Effector memory CD4-positive, alpha-beta T cell (primary cell): Measurements from ENCODE around the gene DUXB.

Experiments
- DNase-seq, 3 donors: peaks; one replicate each; pipeline ENCODE4 v3.0.0-alpha.2; 2020
- H3K27ac ChIP-seq: 2 replicates; pipeline ENCODE4 v1.7.0; 2013; ENCODE audit warnings: mild to moderate bottlenecking, low read length, moderate library complexity; ENCODE audit not compliant: insufficient read depth, poor library complexity, severe bottlenecking
- H3K27me3 ChIP-seq: replicated peaks from 2 replicates; pipeline ENCODE4 v1.7.0; 2013; ENCODE audit warnings: mild to moderate bottlenecking, low read length; ENCODE audit not compliant: insufficient read depth, control insufficient read depth, poor library complexity, severe bottlenecking
- H3K36me3 ChIP-seq: 2 replicates; pipeline ENCODE4 v1.7.0; 2013; ENCODE audit warnings: mild to moderate bottlenecking, low read length, moderate library complexity; ENCODE audit not compliant: control insufficient read depth, insufficient read depth
- H3K4me1 ChIP-seq: 2 replicates; pipeline ENCODE4 v1.7.0; 2013; ENCODE audit warnings: low read length, mild to moderate bottlenecking; ENCODE audit not compliant: control insufficient read depth, insufficient read depth, poor library complexity, severe bottlenecking
- H3K4me3 ChIP-seq: 2 replicates; pipeline ENCODE4 v1.7.0; 2013; ENCODE audit warnings: low read length, low read depth, mild to moderate bottlenecking; ENCODE audit not compliant: insufficient read depth, poor library complexity, severe bottlenecking
- H3K9me3 ChIP-seq: 2 replicates; pipeline ENCODE4 v1.7.0; 2013; ENCODE audit warnings: mild to moderate bottlenecking, low read length, moderate library complexity; ENCODE audit not compliant: control insufficient read depth

Gene DUXB

GRCh38 chr16:75718452-75718851, 17.2 kb upstream of the DUXB start:
- H3K4me3 ChIP-seq: no peak overlapping the region
- H3K36me3 ChIP-seq: no peaks in the 10 kb centered on the region
- H3K9me3 ChIP-seq: no peaks in the 10 kb centered on the region
- H3K27me3 ChIP-seq: no peaks in the 10 kb centered on the region
- H3K27ac ChIP-seq: no peak overlapping the region
- no peak for DNase-seq
- no peaks in the 10 kb centered on the region for H3K4me1 ChIP-seq

DNA sequence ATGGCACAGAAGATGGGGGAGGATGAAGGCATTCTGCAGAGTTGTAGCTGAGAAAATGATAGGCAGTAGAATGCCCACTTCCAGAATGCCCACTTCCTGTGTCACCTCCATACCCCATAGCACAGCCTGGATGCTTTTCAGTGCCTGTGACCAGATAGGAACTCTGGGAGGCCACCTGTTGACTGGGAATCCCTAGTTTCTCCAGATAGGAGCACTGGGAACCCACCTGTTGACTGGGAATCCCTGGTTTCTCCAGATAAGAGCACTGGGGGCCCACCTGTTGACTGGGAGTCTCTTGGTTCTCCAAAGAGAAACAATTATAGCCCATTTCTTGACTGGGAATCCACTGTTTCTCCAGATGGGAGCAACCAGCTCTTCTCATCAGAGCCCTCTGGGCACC, 13.4 kb upstream of the DUXB start:
- Histone ChIP-seq H3K27ac (no peak overlapping the region), H3K27me3 (no peaks in the 10 kb centered on the region), H3K36me3 (no peaks in the 10 kb centered on the region), H3K4me1 (no peaks in the 10 kb centered on the region), H3K9me3 (no peaks in the 10 kb centered on the region), H3K4me3 (no peak overlapping the region)
- no peak for DNase-seq

GRCh38 chr16:75710344-75710743, 9.1 kb upstream of the DUXB start:
- H3K27me3 ChIP-seq: no peaks in the 10 kb centered on the region
- H3K4me1 ChIP-seq: no peaks in the 10 kb centered on the region
- H3K27ac ChIP-seq: no peak overlapping the region
- H3K4me3 ChIP-seq: no peak overlapping the region
- no peaks in the 10 kb centered on the region for H3K36me3 ChIP-seq
- no peak for DNase-seq
- no peaks in the 10 kb centered on the region for H3K9me3 ChIP-seq

DNA sequence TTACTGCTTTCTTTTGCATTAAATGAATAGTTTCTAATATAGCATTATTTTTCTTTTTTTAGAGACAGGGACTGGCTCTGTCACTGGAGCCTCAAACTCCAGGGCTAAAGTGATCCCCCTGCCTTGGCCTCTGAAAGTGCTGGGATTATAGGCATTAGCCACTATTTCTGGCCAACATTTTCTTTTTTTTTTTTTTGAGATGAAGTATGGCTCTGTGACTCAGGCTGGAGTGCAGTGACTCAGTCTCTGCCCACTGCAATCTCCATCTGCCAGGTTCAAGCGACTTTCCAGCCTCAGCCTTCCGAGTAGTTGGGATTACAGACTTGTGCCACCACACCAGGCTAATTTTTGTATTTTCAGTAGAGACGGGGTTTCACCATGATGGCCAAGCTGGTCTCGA, 2.0 kb upstream of the DUXB start:
- Histone ChIP-seq H3K9me3 (no peaks in the 10 kb centered on the region), H3K4me1 (no peaks in the 10 kb centered on the region), H3K27me3 (no peaks in the 10 kb centered on the region), H3K4me3 (no peak overlapping the region), H3K27ac (no peak overlapping the region), H3K36me3 (no peaks in the 10 kb centered on the region)
- no peak for DNase-seq

DNA sequence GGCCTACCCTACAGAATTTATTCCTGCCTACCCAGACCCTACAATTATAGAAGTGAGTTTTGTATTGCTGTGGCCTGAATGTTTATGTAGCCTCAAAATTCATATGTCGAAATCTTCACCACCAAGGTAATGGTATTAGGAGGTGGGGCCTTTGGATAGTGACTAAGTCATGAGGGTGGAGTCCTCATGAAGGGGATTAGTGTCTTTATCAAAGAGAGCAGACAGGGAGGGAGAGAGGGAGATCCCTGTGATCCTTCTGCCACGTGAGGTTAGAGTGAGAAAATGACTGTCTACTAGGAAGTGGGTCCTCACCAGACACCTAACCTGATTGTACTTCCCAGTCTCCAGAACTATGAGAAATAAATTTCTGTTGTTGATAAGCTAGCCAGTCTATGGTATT, 981 bp upstream of the DUXB start:
- H3K4me3 ChIP-seq: no peak overlapping the region
- DNase-seq: no peak
- H3K27me3 ChIP-seq: no peaks in the 10 kb centered on the region
- no peaks in the 10 kb centered on the region for H3K9me3 ChIP-seq
- no peak overlapping the region for H3K27ac ChIP-seq
- H3K36me3 ChIP-seq: no peaks in the 10 kb centered on the region
- no peaks in the 10 kb centered on the region for H3K4me1 ChIP-seq

DNA sequence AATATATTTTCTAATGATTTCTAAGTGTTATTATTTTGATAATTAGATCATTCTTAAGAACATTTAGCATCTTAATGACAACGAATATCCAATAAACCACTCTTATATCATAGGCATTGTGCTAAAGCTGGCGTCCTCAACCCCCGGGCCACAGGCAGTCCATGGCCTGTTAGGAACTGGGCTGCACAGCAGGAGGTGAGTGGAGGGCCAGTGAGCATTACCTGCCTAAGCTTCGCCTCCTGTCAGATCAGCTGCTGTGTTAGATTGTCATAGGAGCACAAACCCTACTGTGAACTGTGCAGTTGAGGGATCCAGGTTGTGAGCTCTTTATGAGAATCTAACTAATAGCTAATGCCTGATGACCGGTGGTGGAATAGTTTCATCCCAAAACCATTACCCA, 3.7 kb downstream of the DUXB start:
- H3K27ac ChIP-seq: no peak overlapping the region
- H3K36me3 ChIP-seq: no peaks in the 10 kb centered on the region
- H3K9me3 ChIP-seq: no peaks in the 10 kb centered on the region
- no peaks in the 10 kb centered on the region for H3K4me1 ChIP-seq
- no peaks in the 10 kb centered on the region for H3K27me3 ChIP-seq
- no peak overlapping the region for H3K4me3 ChIP-seq
- no peak for DNase-seq

DNA sequence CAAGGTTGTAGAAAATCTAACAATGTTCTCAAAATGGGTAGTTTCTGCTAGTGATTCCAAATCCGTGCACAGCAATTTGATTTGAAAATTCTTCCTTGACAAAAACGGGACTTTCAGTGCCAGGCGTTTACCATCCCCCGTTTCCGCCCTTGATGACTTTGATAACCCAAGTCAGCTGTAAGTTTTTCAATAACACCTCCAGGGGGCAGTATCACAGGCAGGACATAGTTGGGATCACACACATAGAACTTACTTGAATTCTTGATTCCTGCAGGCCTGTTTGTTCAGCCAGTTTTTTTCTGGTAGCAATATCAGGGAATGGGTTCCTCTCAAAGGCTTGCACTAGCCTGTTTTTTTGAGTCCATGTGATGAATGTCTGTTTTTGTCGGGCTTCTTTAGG, 5.6 kb downstream of the DUXB start:
- H3K9me3 ChIP-seq: no peaks in the 10 kb centered on the region
- no peak overlapping the region for H3K4me3 ChIP-seq
- H3K4me1 ChIP-seq: no peaks in the 10 kb centered on the region
- no peaks in the 10 kb centered on the region for H3K27me3 ChIP-seq
- no peaks in the 10 kb centered on the region for H3K36me3 ChIP-seq
- no peak for DNase-seq
- H3K27ac ChIP-seq: no peak overlapping the region

- Histone ChIP-seq H3K4me3 (no peak overlapping the region), H3K27me3 (no peaks in the 10 kb centered on the region), H3K27ac (no peak overlapping the region), H3K4me1 (no peaks in the 10 kb centered on the region), H3K9me3 (no peaks in the 10 kb centered on the region), H3K36me3 (no peaks in the 10 kb centered on the region)
- DNase-seq: no peak
These were observed 13.9 kb downstream of the DUXB start for GRCh38 chr16:75687361-75687760.

GRCh38 chr16:75682308-75682707, 19.0 kb downstream of the DUXB start:
- Histone ChIP-seq H3K4me1 (no peaks in the 10 kb centered on the region), H3K36me3 (no peaks in the 10 kb centered on the region)

DNA sequence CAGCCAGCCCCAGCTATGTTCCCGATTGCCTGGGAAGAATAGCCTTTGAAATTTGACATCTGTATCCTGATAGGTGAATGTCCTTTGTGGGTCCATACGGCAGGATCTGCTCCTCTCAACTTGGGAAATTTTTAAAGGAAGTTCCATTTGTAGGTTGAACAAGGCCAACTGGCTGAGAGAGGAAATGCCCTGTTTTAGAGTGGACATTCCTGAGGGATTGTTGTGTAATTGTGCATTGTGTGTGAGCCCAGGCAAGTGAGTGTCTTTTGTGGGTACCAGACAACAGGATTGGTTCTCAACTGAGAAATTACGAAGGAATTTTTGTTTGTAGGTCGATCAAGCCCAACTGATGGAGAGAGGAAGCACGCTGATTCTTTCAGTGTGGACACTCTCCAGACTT, 21.9 kb downstream of the DUXB start:
- Histone ChIP-seq H3K27ac (no peak overlapping the region), H3K4me3 (no peak overlapping the region), H3K36me3 (no peaks in the 10 kb centered on the region), H3K9me3 (no peaks in the 10 kb centered on the region), H3K4me1 (no peaks in the 10 kb centered on the region), H3K27me3 (no peaks in the 10 kb centered on the region)
- DNase-seq: no peak

More at GRCh38 chr16:75682308-75682707, 19.0 kb downstream of the DUXB start:
- Histone ChIP-seq H3K4me3 (no peak overlapping the region), H3K9me3 (no peaks in the 10 kb centered on the region), H3K27me3 (no peaks in the 10 kb centered on the region), H3K27ac (no peak overlapping the region)
- no peak for DNase-seq

GRCh38 chr16:75676909-75677308, 24.4 kb downstream of the DUXB start, which contains the start of gene CPHXL2:
CPHXL2 (minus strand) TSS chr16:75677009; CDS start chr16:75676999, 10 bp downstream.
- Histone ChIP-seq H3K36me3 (no peaks in the 10 kb centered on the region), H3K27me3 (no peaks in the 10 kb centered on the region), H3K4me1 (no peaks in the 10 kb centered on the region), H3K4me3 (no peak within 1 kb of the TSS), H3K27ac (no peak within 1 kb of the TSS), H3K9me3 (no peaks in the 10 kb centered on the region)
- no peak for DNase-seq
